ENCODE data around the gene TBC1D4.

The TBC1D4 gene

GRCh38 chr13:75416327-75417011 is 65.5 kb downstream of the TBC1D4 start:
- DNase-seq, result no peak

DNA sequence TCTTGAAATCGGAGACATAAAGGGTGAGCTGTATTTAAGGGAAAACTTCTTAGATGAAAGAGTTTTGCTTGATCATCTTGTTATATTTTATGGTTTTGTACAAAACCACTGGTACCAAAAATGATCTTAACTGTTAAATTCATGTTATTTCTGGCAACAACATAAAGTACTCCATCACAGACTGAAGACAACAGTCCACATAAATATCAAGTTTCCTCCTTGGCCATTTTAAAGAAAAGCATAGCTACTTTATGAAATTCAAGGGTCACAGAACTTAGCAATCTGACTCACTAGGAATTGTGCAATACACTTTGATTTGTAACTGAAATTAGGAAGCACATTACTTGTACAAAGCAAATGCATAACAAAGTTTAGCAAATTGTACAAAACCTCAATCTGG is 66.3 kb downstream of the TBC1D4 start:
- DNase-seq, result no peak

GRCh38 chr13:75415171-75415570 is 66.8 kb downstream of the TBC1D4 start:
- no peak for DNase-seq

DNA sequence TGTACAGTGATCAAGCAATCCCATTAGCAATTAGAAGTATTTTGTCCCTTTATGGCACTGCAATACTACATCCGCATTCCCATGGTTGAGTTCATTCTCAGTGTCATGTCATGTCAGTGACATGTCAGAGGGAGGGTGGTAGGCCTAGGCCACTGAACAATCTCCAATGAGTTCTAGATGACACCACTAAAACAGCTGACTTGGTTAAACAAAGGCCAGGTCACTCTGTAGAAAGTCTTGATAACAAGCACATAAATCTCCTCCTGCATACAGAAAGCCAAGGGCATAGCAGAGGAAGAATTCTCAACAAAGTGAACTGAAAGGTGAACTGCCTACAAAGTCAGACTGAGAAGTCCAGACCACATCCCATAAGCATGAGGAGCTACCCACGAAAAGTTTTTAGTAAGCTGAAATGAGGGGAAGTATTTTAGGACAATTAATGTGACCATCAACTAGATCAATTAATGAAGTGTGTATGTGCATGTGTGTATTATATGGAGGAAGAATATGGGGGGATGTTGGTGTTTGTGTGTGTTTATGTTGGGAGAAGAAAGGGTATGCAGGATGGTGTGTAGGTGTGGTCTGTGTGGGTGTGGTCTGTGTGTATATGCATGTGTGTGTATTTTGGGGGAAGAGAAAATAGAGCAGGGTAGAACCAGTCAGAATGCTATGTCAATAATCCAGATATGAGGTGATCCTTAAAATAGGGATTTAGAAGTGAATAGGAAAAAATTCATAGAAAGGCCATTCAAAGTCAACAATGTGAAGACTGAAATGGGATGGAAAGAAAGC is 67.7 kb downstream of the TBC1D4 start:
- no peak for DNase-seq

DNA sequence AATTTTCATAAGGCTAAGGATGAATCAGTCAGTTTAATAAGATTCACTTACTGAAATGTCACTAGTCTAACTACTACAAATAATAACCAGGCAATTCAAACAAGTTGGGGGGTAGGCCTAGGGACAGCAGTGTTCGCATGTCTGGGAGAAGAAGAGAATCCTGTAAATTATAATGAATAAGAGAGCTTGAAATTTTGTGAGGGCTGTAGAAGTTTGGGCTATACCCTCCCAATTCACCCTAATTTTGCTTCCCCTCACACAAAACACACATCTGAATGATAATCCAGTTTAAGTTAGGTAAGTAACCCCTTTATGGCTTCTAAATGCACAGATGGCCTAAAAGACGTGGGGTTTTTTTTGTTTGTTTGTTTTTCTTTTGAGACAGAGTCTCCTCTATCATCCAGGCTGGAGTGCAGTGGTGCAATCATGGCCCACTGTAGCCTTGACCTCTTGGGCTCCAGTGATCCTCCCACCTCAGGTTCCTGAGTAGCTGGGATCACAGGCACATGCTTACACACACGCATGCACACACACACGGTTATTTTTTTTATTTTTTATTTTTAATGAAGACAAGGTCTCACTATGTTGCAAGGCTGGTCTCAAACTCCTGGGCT is 69.9 kb downstream of the TBC1D4 start:
- DNase-seq, result no peak

DNA sequence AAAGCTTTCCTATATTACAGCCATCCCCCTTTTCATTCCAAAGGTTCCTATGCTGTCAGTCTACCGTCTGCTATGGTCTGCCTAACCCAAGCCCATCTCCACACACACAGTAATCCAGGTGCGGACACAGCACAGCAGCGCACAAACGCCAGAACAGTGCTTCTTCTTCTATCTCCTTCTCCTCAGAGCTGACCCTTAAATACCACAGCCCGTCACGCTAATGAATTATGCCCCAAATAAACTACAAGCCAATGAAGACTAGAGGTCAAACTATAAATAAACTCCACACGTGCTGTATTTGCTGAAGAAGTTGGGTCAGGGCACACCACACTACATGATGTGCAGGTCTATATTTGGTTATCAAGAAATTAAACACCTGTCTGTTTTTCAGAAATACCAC is 71.8 kb downstream of the TBC1D4 start:
- no peak for DNase-seq

DNA sequence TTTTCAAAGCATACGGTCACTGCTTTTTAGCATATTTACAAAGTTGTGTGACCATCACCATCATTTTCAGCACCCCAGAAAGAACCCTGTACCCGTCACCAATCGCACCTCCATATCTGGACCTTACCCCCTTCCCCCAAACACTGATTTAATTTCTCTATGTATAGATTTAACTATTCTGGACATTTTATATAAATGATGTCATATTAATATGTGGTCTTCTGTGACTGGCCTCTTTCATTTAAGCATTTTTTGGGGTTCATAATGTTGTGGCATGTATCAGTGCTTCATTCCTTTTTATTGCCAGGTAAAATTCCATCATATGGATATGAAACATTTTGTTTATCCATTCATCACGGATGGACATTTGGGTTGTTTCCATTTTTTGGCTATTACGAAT is 74.0 kb downstream of the TBC1D4 start:
- DNase-seq, result no peak

GRCh38 chr13:75407473-75407872 is 74.5 kb downstream of the TBC1D4 start:
- DNase-seq, result no peak

GRCh38 chr13:75405976-75406703 is 75.8 kb downstream of the TBC1D4 start:
- DNase-seq, result no peak

GRCh38 chr13:75404726-75405125 is 77.2 kb downstream of the TBC1D4 start:
- no peak for DNase-seq

- DNase-seq, result no peak
Measured at GRCh38 chr13:75402787-75403186, 79.2 kb downstream of the TBC1D4 start.

DNA sequence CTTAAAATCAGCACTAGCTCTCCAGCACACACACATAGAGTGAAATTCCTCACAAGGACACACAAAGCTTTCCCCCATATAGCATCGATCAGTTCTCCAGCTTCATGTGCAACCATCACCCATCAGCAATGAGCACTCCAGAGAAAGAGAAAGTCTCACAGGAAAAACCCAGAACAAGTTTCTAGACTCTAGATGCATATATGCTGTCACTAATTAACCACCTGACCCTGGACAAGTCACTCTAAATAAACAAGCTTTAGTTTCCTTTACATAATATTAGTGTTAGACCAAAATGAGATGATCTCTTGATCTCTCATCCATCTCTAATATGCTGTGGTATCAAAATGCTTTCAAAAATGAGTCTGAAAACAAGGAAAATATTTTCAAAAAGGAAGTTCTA is 81.2 kb downstream of the TBC1D4 start:
- no peak for DNase-seq

DNA sequence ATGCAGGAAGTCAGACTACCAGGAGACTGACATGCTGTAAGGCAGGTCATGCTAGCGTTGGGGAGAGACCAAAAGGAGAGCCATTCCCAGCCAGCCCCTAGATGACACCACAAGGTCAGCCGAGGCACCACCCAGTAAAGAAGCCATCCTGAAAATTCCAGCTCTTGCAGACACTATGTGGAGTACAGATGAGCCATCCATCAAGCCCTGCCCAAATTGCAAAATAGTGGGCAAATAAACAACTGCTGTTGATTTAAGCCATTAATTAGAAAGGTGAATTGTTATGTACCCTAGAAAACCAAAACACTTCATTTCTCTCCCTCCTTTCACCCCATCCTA is 82.1 kb downstream of the TBC1D4 start:
- no peak for DNase-seq

DNA sequence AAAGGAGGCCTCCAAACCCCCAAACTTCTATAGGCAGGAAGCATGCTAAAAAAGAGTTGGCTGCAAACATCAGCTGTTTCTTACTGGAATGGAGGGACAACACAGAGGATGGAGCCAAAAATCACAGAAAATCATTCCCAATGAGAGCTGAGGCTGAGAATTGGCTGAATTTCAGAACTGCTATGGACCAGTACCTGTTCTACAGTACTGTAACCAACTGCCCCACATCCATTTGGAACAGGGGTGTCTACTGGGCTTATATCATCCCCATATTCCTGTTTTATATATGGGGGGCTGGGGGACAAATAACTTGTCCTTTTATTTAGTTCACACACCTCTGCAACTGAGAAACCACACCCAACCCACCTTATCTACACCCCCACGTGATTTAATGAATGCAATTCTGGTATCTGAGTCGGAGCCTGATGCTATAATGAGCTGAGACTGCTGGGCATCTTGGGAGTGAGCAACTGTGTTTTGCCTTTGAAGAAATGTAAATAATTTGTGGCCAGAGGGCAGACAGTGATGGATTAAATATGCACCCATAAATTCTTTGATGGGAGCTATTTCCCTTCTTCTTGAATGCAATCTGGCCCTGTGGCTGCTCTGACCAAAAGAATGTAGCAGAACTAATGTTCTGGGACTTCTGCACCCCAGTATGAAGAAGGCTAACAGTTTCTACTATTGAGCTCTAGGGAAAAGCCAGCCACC is 82.6 kb downstream of the TBC1D4 start:
- no peak for DNase-seq

DNA sequence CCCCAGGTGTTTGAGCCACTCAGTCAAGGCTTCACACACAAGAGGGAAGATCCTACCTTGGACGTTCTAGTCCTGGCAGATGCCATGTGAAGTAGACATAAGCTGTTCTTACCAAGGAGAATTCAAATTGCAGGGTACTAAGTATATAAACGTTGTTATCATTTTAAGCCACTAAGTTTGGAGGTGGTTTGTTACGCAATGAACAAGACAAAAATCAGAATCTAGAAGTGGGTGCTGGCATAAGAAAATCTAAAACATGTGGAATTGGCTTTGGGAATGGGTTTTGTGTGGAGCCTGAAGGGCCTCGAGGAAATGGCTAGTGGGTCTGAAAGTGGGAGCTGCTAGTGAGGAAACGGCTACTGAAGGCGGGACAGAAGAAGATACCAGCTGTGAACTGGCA is 83.9 kb downstream of the TBC1D4 start:
- DNase-seq, result no peak

DNA sequence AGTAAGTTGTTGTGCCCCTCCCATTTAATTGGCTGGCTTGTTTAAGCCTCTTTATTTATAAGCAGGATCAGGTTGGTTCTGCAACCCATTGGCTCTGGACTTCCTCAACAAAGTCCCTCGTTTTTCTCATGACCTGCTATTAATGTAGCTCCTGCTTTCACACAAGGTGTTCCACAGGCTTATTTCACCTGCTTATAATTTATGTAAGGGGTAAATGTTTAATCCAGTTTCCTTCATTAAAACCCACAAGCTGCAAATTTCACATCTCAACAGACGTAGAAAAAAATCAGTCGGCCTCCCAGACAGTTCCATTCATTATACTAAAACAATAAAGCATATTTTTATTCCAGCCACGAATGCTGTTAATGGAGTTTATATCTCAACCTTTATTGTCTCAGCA is 86.1 kb downstream of the TBC1D4 start:
- no peak for DNase-seq

GRCh38 chr13:75395066-75395465 is 86.9 kb downstream of the TBC1D4 start:
- DNase-seq, result peak; percentile 47

DNA sequence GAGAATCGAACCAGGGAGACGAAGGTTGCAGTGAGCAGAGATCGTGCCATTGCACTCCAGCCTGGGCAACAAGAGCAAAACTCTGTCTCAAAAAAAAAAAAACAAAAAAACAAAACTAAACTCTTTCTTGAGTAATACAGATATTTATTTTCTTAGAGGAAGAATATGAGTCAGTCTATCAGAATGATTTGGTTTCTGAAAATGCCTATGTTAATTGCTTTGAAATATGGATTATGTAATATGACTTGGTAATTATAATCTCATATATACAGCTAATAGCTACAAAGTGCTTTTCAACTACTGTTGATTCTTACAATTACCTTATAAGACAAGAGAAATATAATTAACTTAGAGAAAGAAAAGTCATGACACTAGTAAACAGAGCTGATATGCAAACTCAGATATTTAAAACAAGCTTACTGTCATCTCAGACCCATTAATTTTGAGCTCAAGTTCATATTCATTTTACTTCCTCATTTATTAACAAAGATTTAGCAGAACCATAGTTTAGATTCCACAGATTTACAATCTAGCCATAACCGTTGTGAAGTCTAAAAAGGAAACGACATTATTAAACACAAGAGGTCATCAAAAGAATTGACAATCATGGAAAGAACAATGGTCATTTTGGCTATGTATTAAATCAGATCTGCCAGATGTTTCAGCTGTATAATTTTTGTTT is 88.0 kb downstream of the TBC1D4 start:
- DNase-seq, result no peak

DNA sequence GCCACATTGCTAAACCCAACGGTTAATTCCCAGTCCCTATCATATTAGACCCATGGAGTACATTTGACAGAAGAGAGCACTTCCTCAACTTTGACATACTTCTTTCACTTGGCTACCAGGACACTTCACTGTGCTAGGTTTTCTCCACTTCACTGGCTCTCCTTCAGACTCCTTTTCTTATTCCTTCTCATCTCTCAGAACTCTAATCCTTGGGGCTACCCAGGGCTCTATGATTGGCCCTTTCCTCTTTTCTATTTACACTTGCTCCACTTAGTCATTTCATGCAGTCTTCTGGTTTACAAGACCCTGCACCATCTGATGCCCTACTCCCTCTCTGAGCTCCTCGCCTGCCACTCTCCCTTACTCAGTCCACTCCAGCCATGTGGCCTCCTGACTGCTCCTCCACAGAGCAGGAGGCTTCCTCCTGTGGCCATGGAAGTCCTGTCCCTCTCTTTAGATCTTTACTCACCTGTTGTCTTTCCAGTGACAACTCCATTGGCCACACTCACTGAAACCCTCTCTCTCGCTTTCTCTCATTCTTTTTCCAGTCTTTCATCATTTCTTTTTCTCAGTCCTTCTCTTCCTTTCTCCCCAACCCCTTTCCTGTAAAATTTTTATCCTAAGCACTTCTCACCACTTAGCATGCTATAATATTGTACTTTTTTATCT is 90.4 kb downstream of the TBC1D4 start:
- no peak for DNase-seq

DNA sequence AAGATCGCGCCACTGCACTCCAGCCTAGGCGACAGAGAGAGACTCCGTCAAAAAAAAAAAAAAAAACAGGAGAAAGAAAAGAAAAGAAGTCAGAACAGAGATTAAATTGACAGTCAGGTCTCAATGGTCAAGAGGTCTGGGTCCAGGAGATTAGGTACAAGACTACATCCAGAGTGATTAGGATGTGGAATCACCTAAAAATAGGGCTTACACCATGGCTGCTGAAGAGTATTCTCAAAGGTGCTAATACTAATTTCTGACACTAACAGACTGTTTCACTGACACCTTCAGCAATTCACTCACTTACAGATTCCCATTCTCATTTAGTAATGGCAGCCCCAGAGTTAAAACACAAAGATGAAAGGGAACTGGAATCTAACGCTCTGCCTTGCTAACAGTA is 91.7 kb downstream of the TBC1D4 start:
- no peak for DNase-seq

DNA sequence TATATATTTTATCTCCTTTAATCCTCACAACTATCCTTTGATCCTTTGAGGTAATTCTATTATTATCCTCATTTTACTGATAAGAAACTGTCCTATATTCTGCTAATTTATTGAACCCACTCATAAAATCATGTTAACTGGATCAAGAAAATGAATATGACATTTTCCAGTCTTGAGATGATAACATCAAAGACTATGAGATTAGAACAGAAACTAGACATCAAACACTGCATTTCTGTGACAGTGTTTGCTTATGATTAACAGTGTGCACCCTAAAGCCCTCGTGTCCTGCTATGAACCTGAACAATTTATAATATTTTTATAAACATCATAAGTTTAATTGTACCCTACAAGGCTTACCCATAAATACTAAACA is 96.3 kb downstream of the TBC1D4 start:
- no peak for DNase-seq

Data from hematopoietic multipotent progenitor cell treated with erythropoietin and hydrocortisone succinate and interleukin-3 and kit ligand, for 8 days (in vitro differentiated cells).